PC-9 (cell line): ENCODE data around the gene ZSCAN12. TPM values are rescaled to one million over a fixed set of nuclear protein-coding genes. Genes with fewer than 3 reads are reported as not detected.

ENCODE experiments used
- BruUV-seq: library from RNA; stranded (reverse); fragments of 400-500 nt; replicated peaks from 2 replicates; lab custom pipeline; 2021; lab: Mats Ljungman, UMichigan
- CTCF ChIA-PET: fragments of 300-600 bp; sonication (Branson Sonifier 250); formaldehyde crosslinking; loops from one replicate; lab custom pipeline; 2022; ENCODE audit warnings: antibody characterized with exemption; lab: Charles Lee
- POLR2A ChIA-PET: fragments of 300-600 bp; sonication (Branson Sonifier 250); formaldehyde crosslinking; loops from one replicate; lab custom pipeline; 2022; ENCODE audit warnings: antibody characterized with exemption; ENCODE audit not compliant: unreplicated experiment; lab: Charles Lee
- DNase-seq, 2 experiments: peaks; one replicate each; pipeline versions ENCODE4 v3.0.0 to v3.0.0-alpha.2; 2015 to 2022; ENCODE audit warnings: mixed read lengths in 1 of 2
- H2AFZ ChIP-seq: fragments of 200-600 bp; sonication (generic); 2 replicates; pipeline ENCODE4 v1.8.1; 2017; ENCODE audit warnings: antibody characterized with exemption
- H3F3A ChIP-seq: fragments of 200-600 bp; sonication (generic); 2 replicates; pipeline ENCODE4 v1.8.1; 2017; ENCODE audit warnings: antibody characterized with exemption, mild to moderate bottlenecking, low read depth; ENCODE audit not compliant: insufficient read depth
- H3K27ac ChIP-seq: fragments of 200-600 bp; sonication (generic); 2 replicates; pipeline ENCODE4 v1.6.1; 2016; ENCODE audit warnings: mixed run types
- H3K27me3 ChIP-seq: fragments of 200-600 bp; sonication (generic); 2 replicates; pipeline ENCODE4 v1.6.1; 2016; ENCODE audit warnings: low read depth, mixed run types; ENCODE audit not compliant: insufficient read depth
- H3K36me3 ChIP-seq: fragments of 200-600 bp; sonication (generic); 2 replicates; pipeline ENCODE4 v1.6.1; 2016; ENCODE audit warnings: low read depth, mixed run types
- H3K4me1 ChIP-seq: fragments of 200-600 bp; sonication (generic); replicated peaks from 2 replicates; pipeline ENCODE4 v1.6.1; 2016; ENCODE audit warnings: mixed run types; ENCODE audit not compliant: insufficient read depth
- H3K4me2 ChIP-seq: fragments of 200-600 bp; sonication (generic); 2 replicates; pipeline ENCODE4 v1.6.1; 2017; ENCODE audit warnings: mixed run types
- H3K4me3 ChIP-seq: fragments of 200-600 bp; sonication (generic); 2 replicates; pipeline ENCODE4 v1.6.1; 2016; ENCODE audit warnings: mixed run types
- H3K79me2 ChIP-seq: fragments of 200-600 bp; sonication (generic); 2 replicates; pipeline ENCODE4 v1.6.1; 2017; ENCODE audit warnings: low read depth, mixed run types
- H3K9me2 ChIP-seq: fragments of 200-600 bp; sonication (generic); 2 replicates; pipeline ENCODE4 v1.8.1; 2017; ENCODE audit warnings: mild to moderate bottlenecking; ENCODE audit not compliant: insufficient read depth
- H3K9me3 ChIP-seq: fragments of 200-600 bp; sonication (generic); 2 replicates; pipeline ENCODE4 v1.8.1; 2016; ENCODE audit warnings: low read depth; ENCODE audit not compliant: insufficient read depth
- H4K20me1 ChIP-seq: fragments of 200-600 bp; sonication (generic); 2 replicates; pipeline ENCODE4 v1.8.1; 2017; ENCODE audit not compliant: insufficient read depth
- CTCF ChIP-seq: fragments of 200-600 bp; sonication (generic); conservative IDR thresholded peaks from 2 replicates; pipeline ENCODE4 v1.6.1; 2017; ENCODE audit warnings: mixed run types, antibody characterized with exemption, mild to moderate bottlenecking, moderate library complexity
- EZH2 ChIP-seq: fragments of 200-600 bp; sonication (generic); IDR thresholded peaks from 2 replicates; pipeline ENCODE4 v1.8.0; 2017; ENCODE audit warnings: antibody characterized with exemption, low read depth
- intact Hi-C: fragments of 100-400 bp; cut with micrococcal nuclease; formaldehyde crosslinking; loops from one replicate; pipeline ENCODE4 v1.10.0; 2022; ENCODE audit not compliant: unreplicated experiment
- total RNA-seq: library from RNA; stranded (reverse); gene quantifications from 2 replicates; pipeline ENCODE4 v1.2.3, GENCODE V29; 2021

The ZSCAN12 gene
- total RNA-seq, 1 experiment from 2014 or later, result 11.2 TPM

- CTCF ChIA-PET, result no interaction called here
These were observed 30.2 kb upstream of the ZSCAN12 start for GRCh38 chr6:28429781-28430180.

GRCh38 chr6:28425944-28426541 lies 26.5 kb upstream of the ZSCAN12 start:
- POLR2A ChIA-PET, result no interaction called here
- CTCF ChIA-PET, result no interaction called here
- no TSS peak for BruUV-seq

More at GRCh38 chr6:28429781-28430180, 30.2 kb upstream of the ZSCAN12 start:
- no peaks in the 10 kb centered on the region for H3K79me2 ChIP-seq
- DNase-seq, result no peak
- POLR2A ChIA-PET, result no interaction called here
- intact Hi-C loops, result no loop called here
- H2AFZ ChIP-seq, result no peak overlapping the region
- H4K20me1 ChIP-seq, result no peaks in the 10 kb centered on the region; the same call in 1 of the 2 replicates
- TF ChIP-seq CTCF, result no peak
- no peak for TF ChIP-seq EZH2
- no peak overlapping the region for H3K27ac ChIP-seq
- no peaks in the 10 kb centered on the region; the same call in 1 of the 2 replicates for H3F3A ChIP-seq
- H3K4me1 ChIP-seq, result no peaks in the 10 kb centered on the region
- no peaks in the 10 kb centered on the region for H3K9me3 ChIP-seq
- peaks cover 7% of the 10 kb centered on the region for H3K36me3 ChIP-seq
- H3K4me2 ChIP-seq, result no peak overlapping the region
- H3K9me2 ChIP-seq, result no peaks in the 10 kb centered on the region
- no peak overlapping the region for H3K4me3 ChIP-seq
- no peaks in the 10 kb centered on the region for H3K27me3 ChIP-seq
- BruUV-seq, result no TSS peak

GRCh38 chr6:28424163-28424562 lies 24.6 kb upstream of the ZSCAN12 start:
- Histone ChIP-seq H4K20me1 (no peaks in the 10 kb centered on the region), H3K9me3 (no peaks in the 10 kb centered on the region), H3K27me3 (no peaks in the 10 kb centered on the region), H3K79me2 (no peaks in the 10 kb centered on the region), H3K4me3 (no peak overlapping the region), H2AFZ (no peak overlapping the region), H3K4me2 (no peak overlapping the region), H3F3A (no peaks in the 10 kb centered on the region), H3K36me3 (peaks cover 11% of the 10 kb centered on the region; the same call in 1 of the 2 replicates), H3K27ac (no peak overlapping the region), H3K9me2 (no peaks in the 10 kb centered on the region), H3K4me1 (no peaks in the 10 kb centered on the region; the same call in 1 of the 2 replicates)
- ChIA-PET CTCF (no interaction called here), POLR2A (no interaction called here)
- TF ChIP-seq CTCF (no peak), EZH2 (no peak)
- peak in 1 of 2 experiments; percentile 55 for DNase-seq
- intact Hi-C loops, result no loop called here
- BruUV-seq, result no TSS peak

More at GRCh38 chr6:28425944-28426541, 26.5 kb upstream of the ZSCAN12 start:
- peaks cover 11% of the 10 kb centered on the region; the same call in 1 of the 2 replicates for H3K36me3 ChIP-seq
- no peaks in the 10 kb centered on the region; the same call in 1 of the 2 replicates for H3K4me1 ChIP-seq
- no peak overlapping the region for H3K27ac ChIP-seq
- H3K9me3 ChIP-seq, result no peaks in the 10 kb centered on the region
- no peaks in the 10 kb centered on the region for H3K27me3 ChIP-seq
- no peak overlapping the region for H2AFZ ChIP-seq
- DNase-seq, result no peak
- TF ChIP-seq CTCF (no peak), EZH2 (no peak)
- no peak overlapping the region for H3K4me3 ChIP-seq
- H3K79me2 ChIP-seq, result no peaks in the 10 kb centered on the region
- no peaks in the 10 kb centered on the region for H3K9me2 ChIP-seq
- H3K4me2 ChIP-seq, result no peak overlapping the region
- no peaks in the 10 kb centered on the region for H3F3A ChIP-seq
- no peaks in the 10 kb centered on the region for H4K20me1 ChIP-seq
- intact Hi-C loops, result no loop called here
